Endothelial cell (in vitro differentiated cells): Measurements from ENCODE around the gene ADARB2. TPM values are rescaled to one million over a fixed set of nuclear protein-coding genes. Genes with fewer than 3 reads are reported as not detected.
"Not testable (repeated sequence)": the region's sequence is repeated elsewhere in the genome, so short reads cannot be mapped to it uniquely, and the experiment has no call there.

ENCODE experiments used
- DNase-seq: peaks from one replicate; pipeline ENCODE4 v3.0.0; 2021; ENCODE audit warnings: low spot score
- H3K27ac Mint-ChIP-seq: one replicate; pipeline ENCODE4 v1.8.0; 2021; ENCODE audit warnings: mixed read lengths, inconsistent platforms; ENCODE audit not compliant: unreplicated experiment
- H3K27me3 Mint-ChIP-seq: one replicate; pipeline ENCODE4 v1.8.0; 2021; ENCODE audit warnings: mild to moderate bottlenecking, moderate library complexity, mixed read lengths, inconsistent platforms; ENCODE audit not compliant: unreplicated experiment
- H3K36me3 Mint-ChIP-seq: one replicate; pipeline ENCODE4 v1.8.0; 2021; ENCODE audit warnings: mild to moderate bottlenecking, low read depth, mixed read lengths, inconsistent platforms; ENCODE audit not compliant: unreplicated experiment
- H3K4me1 Mint-ChIP-seq: one replicate; pipeline ENCODE4 v1.8.0; 2021; ENCODE audit warnings: mild to moderate bottlenecking, mixed read lengths, inconsistent platforms; ENCODE audit not compliant: unreplicated experiment
- H3K4me3 Mint-ChIP-seq: one replicate; pipeline ENCODE4 v1.8.0; 2021; ENCODE audit warnings: mild to moderate bottlenecking, mixed read lengths, inconsistent platforms; ENCODE audit not compliant: unreplicated experiment
- H3K9me3 Mint-ChIP-seq: one replicate; pipeline ENCODE4 v1.8.0; 2021; ENCODE audit warnings: mixed read lengths, inconsistent platforms; ENCODE audit not compliant: unreplicated experiment
- CTCF ChIP-seq: fragments of 200-600 bp; sonication (generic); IDR thresholded peaks from one replicate; pipeline ENCODE4 v1.5.0; 2021; ENCODE audit warnings: antibody characterized with exemption; ENCODE audit not compliant: unreplicated experiment
- total RNA-seq: library from RNA; stranded (reverse); fragmentation: NEBNext Ultra II Directional; extraction: Animal tissue kit (Norgen Biotek cat#: 25700); gene quantifications from one replicate; pipeline ENCODE4 v1.2.1, GENCODE V29; 2021; ENCODE audit not compliant: unreplicated experiment

Gene ADARB2
- total RNA-seq, 1 donor from 2014 or later, result 54.9 TPM

GRCh38 chr10:1251769-1252168 lies 485.6 kb downstream of the ADARB2 start:
- peaks cover 4% of the 10 kb centered on the region for H3K27me3 Mint-ChIP-seq
- DNase-seq, result no peak

GRCh38 chr10:1249142-1249920 lies 488.0 kb downstream of the ADARB2 start:
- peak overlapping the region; percentile 61 for H3K27ac Mint-ChIP-seq
- TF ChIP-seq CTCF, result no peak
- no peaks in the 10 kb centered on the region for H3K9me3 Mint-ChIP-seq
- DNase-seq, result no peak
- no peak overlapping the region for H3K4me3 Mint-ChIP-seq
- H3K27me3 Mint-ChIP-seq, result peaks cover 7% of the 10 kb centered on the region
- H3K4me1 Mint-ChIP-seq, result peaks cover 49% of the 10 kb centered on the region
- H3K36me3 Mint-ChIP-seq, result peaks cover 12% of the 10 kb centered on the region

More at GRCh38 chr10:1251769-1252168, 485.6 kb downstream of the ADARB2 start:
- Mint-ChIP-seq H3K4me3 (no peak overlapping the region), H3K36me3 (peaks cover 9% of the 10 kb centered on the region), H3K4me1 (peaks cover 54% of the 10 kb centered on the region), H3K27ac (no peak overlapping the region), H3K9me3 (no peaks in the 10 kb centered on the region)
- TF ChIP-seq CTCF, result no peak

- H3K27me3 Mint-ChIP-seq, H3K36me3 Mint-ChIP-seq, H3K4me3 Mint-ChIP-seq, H3K9me3 Mint-ChIP-seq, H3K27ac Mint-ChIP-seq: not testable (repeated sequence)
- H3K4me1 Mint-ChIP-seq, result peaks cover 52% of the 10 kb centered on the region
- peak; percentile 62 for DNase-seq
Observed at GRCh38 chr10:1248262-1248630, 489.1 kb downstream of the ADARB2 start.

GRCh38 chr10:1247598-1248261 lies 489.6 kb downstream of the ADARB2 start:
- TF ChIP-seq CTCF, result no peak
- peaks cover 55% of the 10 kb centered on the region for H3K4me1 Mint-ChIP-seq
- peaks cover 8% of the 10 kb centered on the region for H3K27me3 Mint-ChIP-seq
- H3K36me3 Mint-ChIP-seq, result peaks cover 3% of the 10 kb centered on the region
- peak overlapping the region; percentile 83 for H3K27ac Mint-ChIP-seq
- H3K9me3 Mint-ChIP-seq, result no peaks in the 10 kb centered on the region
- no peak overlapping the region for H3K4me3 Mint-ChIP-seq
- no peak for DNase-seq

- Mint-ChIP-seq H3K4me1 (peaks cover 53% of the 10 kb centered on the region), H3K36me3 (peaks cover 7% of the 10 kb centered on the region), H3K9me3 (no peaks in the 10 kb centered on the region), H3K27me3 (peaks cover 15% of the 10 kb centered on the region), H3K27ac (no peak overlapping the region), H3K4me3 (peak overlapping the region; percentile 38)
- TF ChIP-seq CTCF, result no peak
- no peak for DNase-seq
Observed at GRCh38 chr10:1244493-1244892, 492.8 kb downstream of the ADARB2 start.
